Stimulated activated naive CD8-positive, alpha-beta T cell treated with anti-CD3 and anti-CD28 coated beads, Interleukin-15, Interleukin-2, amounts not matched to agents 100 U/mL and 50 U/mL, for 24 hours (primary cell): ENCODE data around the gene CCDC70.
"Not testable (repeated sequence)": the region's sequence is repeated elsewhere in the genome, so short reads cannot be mapped to it uniquely, and the experiment has no call there.

ENCODE experiments used
- ATAC-seq: fragments of 150-1000 bp; cut with Tn5 transposase; one replicate; pipeline ENCODE4 v1.10.0; 2021
- DNase-seq: peaks from one replicate; pipeline ENCODE4 v3.0.0; 2021

The CCDC70 gene

DNA sequence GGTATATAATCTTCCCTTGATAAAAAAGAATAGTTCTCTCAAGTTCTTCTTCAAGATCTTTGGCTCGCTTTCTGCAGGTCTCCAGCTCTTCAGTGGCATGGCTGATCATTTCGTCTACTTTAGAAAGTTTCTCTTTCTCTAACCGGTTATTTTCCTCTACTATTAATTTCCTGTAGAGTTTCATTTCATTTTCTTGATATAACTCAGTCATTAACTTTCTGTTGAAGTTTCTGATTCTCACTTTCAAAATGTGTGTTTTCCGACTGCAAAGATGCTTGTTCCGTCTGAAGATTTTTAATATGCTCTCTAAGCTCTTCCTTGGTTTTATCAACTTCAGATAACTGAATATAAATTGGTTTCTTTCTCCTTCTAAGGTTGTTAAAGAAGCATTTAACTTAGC, 47.5 kb downstream of the CCDC70 start:
- ATAC-seq, DNase-seq: not testable (repeated sequence)

DNA sequence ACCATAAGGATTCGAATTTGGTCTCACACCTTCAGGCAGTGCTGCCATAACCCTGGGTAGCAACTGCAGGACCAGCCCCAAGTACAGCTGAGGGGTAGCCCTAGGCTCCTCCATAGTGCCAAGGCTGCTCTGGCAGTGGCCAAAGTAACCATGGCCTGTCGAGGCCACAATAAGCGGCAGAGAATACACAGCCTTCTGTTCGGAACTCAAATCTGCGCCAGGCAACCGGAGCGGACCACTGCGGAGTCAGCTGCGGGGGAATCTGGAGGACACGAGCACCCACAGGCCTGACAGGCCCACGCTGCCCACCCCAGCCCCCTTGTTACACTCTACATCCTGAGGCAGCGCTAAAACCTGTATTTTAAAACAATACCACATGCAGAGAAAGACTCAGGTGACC, 48.7 kb downstream of the CCDC70 start:
- ATAC-seq, result no peak
- no peak for DNase-seq

DNA sequence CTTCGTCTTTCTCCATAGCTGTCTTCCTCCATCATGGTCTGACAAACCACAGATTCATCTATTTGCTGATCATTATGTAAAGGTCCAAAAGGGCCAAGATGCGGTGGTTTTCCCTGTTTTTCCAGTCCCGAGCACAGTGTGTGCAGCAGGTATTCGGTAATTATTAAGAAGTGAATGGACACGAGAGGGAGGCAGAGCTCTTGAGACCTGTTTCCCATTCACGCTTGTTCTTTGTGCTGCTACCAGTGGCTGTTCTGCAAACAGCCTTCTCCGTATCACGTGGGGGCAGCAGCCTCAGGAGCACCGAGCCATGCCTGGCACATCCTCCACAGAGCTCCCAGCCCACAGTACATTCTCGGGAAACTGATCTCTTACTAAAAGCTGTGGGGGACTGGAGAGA, 50.3 kb downstream of the CCDC70 start:
- DNase-seq (no peak), ATAC-seq (no peak)

DNA sequence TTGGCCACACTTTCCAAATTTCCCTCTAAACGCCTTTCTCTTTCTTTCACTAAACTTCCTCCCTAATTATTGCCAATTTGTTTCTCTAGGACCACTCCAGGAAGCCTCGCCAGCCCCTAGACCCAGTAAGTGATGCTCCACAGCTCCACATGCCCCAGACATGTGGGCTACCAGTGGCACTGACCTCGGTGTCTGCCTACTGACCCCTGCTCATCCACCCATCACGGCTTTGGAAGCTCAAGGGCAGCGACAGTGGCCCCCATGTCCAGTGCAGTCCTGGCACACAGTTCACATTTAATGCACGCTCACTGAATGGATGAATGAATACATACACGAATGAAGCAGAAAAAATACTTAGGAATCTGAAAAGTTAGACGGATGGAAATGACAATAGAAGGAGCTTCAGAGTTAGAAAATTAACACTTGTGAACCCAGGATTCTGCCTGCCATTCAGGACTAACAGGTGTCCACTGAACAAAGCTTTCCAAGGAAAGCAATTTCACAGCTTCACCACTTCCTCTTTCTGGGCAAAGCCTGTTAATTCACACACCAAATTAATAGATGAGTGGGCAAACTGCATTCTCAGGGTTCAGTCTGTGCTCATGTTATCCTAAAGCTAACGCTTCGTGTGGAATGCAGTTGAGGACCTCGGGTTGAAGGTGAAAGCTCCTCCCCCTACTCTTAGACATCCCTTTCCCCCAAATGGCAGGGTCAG, 50.9 kb downstream of the CCDC70 start:
- DNase-seq, result no peak
- no peak for ATAC-seq

DNA sequence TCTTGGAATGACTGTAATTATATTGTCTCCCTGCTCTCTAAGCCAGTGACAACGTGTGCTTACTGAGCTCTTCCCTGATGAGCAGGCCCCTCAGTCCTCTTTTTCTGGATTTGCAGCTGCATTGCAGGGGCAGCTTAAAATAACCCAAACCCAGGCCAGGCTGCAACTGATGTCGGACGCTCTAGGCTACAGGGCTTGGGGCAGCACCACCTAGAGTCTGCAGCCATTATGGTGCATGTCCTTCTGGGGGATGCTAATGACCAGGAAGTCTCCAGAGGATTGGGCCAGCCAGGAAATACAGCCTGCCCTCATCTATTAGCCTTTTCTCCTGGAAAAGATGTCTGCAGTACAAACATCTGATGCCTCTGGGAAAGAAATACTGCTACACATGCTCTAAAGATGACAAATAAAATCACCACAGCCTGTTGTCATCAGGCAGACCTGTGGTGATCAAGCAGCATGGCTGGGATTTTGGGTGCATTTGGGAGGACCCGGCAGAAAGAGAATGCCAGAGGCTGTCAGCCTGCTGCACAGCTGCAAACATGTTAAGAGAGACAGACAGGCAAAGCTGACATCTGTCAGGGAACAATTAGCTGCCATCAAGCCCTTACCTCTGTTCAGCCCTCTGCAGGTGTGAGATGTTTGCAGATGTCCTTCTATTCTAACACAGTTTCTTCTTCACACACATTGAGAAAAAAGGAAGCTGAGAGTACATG, 51.8 kb downstream of the CCDC70 start:
- ATAC-seq, result no peak
- DNase-seq, result no peak

DNA sequence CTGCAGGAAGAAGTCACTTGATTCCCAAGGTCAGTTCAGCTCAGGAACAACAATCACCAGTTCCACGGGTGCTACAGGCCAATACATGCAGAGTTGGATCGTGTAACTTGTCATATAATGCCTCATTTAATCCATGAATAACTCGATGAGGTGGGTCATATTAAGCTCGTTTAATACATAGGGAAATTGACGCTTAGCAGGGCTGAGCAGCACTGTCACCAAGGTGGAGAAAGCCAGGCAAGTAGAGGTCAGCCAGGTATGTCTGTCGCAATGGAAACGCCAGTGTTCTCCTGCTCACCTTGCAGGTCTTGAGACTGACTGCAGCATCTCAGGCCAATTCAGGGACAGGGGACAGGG, 52.3 kb downstream of the CCDC70 start:
- ATAC-seq (no peak), DNase-seq (no peak)
